Measurements from ENCODE around the gene ZNF561.

Gene ZNF561

DNA sequence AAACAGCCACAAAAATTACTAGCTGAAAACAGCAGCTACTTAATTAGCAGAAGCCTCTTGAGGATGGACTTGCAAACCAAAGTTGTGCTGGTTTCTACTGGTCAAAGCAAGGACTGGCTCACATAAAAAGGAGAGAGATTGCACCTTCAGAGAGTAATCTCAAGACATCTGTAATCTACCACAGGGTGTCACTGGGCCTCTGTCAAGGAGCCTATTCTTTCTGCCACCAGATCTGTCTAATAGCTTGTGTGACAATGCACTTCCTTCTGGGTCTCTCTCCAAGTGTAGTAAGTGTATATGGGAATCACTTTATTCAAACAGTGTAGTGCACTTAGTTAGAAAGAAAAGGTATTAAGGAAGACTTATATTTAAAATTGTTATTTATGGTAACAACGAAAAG lies 24.4 kb upstream of the ZNF561 start:
- Mint-ChIP-seq H3K4me1 (no peaks in the 10 kb centered on the region), H3K36me3 (ENCODE audit: low read depth) (peaks cover 53% of the 10 kb centered on the region), H3K4me3 (no peak overlapping the region), H3K9me3 (peaks cover 22% of the 10 kb centered on the region), H3K27ac (no peak overlapping the region), H3K27me3 (ENCODE audit: low read depth) (no peaks in the 10 kb centered on the region)
- TF ChIP-seq, protein P1, sequence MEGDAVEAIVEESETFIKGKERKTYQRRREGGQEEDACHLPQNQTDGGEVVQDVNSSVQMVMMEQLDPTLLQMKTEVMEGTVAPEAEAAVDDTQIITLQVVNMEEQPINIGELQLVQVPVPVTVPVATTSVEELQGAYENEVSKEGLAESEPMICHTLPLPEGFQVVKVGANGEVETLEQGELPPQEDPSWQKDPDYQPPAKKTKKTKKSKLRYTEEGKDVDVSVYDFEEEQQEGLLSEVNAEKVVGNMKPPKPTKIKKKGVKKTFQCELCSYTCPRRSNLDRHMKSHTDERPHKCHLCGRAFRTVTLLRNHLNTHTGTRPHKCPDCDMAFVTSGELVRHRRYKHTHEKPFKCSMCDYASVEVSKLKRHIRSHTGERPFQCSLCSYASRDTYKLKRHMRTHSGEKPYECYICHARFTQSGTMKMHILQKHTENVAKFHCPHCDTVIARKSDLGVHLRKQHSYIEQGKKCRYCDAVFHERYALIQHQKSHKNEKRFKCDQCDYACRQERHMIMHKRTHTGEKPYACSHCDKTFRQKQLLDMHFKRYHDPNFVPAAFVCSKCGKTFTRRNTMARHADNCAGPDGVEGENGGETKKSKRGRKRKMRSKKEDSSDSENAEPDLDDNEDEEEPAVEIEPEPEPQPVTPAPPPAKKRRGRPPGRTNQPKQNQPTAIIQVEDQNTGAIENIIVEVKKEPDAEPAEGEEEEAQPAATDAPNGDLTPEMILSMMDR (IDR thresholded peaks at IDR 0.05; ENCODE audit: unreplicated experiment in 3 of 3): no peak

DNA sequence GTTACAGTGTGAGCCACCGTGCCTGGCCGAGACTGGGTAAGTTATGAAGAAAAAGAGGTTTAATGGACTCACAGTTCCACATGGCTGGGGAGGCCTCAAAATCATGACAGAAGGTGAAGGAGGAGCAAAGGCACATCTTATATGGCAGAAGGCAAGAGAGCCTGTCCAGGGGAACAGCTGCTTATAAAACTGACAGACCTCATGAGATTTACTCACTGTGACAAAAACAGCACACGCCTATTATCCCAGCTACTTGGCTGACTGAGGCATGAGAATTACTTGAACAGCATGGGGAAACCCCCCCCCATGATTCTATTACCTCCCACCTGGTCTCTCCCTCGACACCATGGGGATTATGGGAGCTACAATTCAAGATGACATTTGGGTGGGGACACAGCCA lies 23.4 kb upstream of the ZNF561 start:
- Mint-ChIP-seq H3K27me3 (ENCODE audit: low read depth) (no peaks in the 10 kb centered on the region), H3K4me3 (no peak overlapping the region), H3K4me1 (no peaks in the 10 kb centered on the region), H3K36me3 (ENCODE audit: low read depth) (peaks cover 43% of the 10 kb centered on the region), H3K9me3 (peaks cover 18% of the 10 kb centered on the region), H3K27ac (no peak overlapping the region)
- TF ChIP-seq, protein P1 (IDR thresholded peaks at IDR 0.05; ENCODE audit: unreplicated experiment in 3 of 3): no peak

DNA sequence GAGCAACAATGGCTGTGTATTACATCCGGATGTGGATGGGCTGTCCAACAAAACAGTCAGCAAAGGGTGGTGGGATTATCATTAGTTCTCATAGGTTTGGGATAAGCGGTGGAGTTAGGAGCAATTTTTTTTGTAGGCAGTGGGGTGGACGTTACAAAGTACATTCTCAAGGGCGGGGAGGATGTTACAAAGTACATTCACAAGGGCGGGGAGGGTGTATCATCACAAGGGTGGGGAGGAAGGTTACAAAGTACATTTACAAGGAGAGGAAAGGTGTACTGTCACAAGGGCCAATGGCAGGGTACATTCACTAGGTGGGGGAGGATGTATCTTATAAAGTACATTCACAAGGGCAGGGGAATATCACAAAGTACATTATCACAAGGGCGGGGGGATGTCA lies 20.8 kb upstream of the ZNF561 start:
- H3K27ac Mint-ChIP-seq: no peak overlapping the region
- no peaks in the 10 kb centered on the region for H3K27me3 Mint-ChIP-seq (ENCODE audit: low read depth)
- TF ChIP-seq, protein P1 (IDR thresholded peaks at IDR 0.05; ENCODE audit: unreplicated experiment in 3 of 3): no peak
- no peak overlapping the region for H3K4me3 Mint-ChIP-seq
- H3K4me1 Mint-ChIP-seq: no peaks in the 10 kb centered on the region
- peaks cover 10% of the 10 kb centered on the region for H3K9me3 Mint-ChIP-seq
- H3K36me3 Mint-ChIP-seq (ENCODE audit: low read depth): peaks cover 26% of the 10 kb centered on the region

DNA sequence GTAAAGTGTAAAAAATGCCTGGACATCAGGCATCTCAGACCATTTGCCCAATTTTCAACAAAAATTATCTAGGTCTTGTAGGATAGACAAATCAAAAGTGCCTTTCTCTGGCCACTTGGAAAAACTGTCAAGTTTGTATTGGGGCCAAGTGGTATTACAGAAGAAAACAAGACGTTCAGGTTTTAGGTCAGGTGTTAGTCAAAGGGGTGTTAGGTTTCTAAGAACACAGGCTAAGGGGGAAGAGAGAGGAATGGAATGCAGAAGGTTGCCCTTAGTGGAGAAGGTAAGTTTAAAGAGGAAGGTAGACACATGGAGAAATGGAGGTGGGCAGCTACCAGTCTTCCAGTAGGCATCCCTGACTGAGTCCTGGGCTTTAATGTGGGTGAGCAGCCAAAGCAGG lies 19.9 kb upstream of the ZNF561 start:
- Mint-ChIP-seq H3K36me3 (ENCODE audit: low read depth) (peaks cover 20% of the 10 kb centered on the region), H3K4me3 (no peak overlapping the region), H3K27me3 (ENCODE audit: low read depth) (no peaks in the 10 kb centered on the region), H3K27ac (no peak overlapping the region), H3K4me1 (no peaks in the 10 kb centered on the region), H3K9me3 (peaks cover 10% of the 10 kb centered on the region)
- TF ChIP-seq, protein P1 (IDR thresholded peaks at IDR 0.05; ENCODE audit: unreplicated experiment in 3 of 3): no peak

DNA sequence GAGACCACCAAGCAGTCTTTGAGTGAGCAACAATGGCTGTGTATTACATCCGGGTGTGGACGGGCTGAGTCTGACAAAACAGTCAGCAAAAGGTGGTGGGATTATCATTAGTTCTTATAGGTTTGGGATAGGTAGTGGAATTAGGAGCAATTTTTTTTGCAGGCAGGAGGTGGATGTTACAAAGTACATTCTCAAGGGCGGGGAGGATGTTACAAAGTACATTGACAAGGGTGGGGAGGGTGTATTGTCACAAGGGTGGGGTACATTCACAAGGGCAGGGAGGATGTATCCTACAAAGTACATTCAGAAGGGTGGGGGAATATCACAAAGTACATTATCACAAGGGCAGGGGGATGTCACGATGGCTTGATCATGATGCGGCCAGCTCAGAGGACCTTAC lies 15.0 kb upstream of the ZNF561 start:
- Mint-ChIP-seq H3K9me3 (no peaks in the 10 kb centered on the region), H3K4me3 (no peak overlapping the region), H3K27ac (no peak overlapping the region), H3K27me3 (ENCODE audit: low read depth) (no peaks in the 10 kb centered on the region), H3K4me1 (no peaks in the 10 kb centered on the region), H3K36me3 (ENCODE audit: low read depth) (peaks cover 24% of the 10 kb centered on the region)
- TF ChIP-seq, protein P1 (IDR thresholded peaks at IDR 0.05; ENCODE audit: unreplicated experiment in 3 of 3): no peak

DNA sequence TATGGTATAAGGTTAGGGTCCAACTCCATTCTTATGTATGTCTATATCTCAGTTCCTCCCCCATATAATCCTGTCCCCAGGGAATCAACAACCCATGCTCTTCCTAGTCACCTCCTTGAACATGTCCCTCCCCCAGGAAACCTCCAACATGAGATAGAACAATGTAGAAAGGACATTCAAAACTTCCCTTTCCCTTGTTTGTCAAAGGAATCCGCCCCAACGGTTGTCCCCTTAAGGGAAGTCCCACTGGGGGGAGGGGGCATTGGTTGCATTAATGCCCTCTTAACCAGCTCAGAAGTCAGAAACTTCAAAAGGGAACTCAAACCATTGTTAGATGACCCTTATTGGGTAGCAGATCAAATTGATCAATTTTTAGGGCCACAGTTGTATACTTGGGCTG lies 6.8 kb upstream of the ZNF561 start:
- H3K27me3 Mint-ChIP-seq (ENCODE audit: low read depth): no peaks in the 10 kb centered on the region
- peaks cover 16% of the 10 kb centered on the region for H3K36me3 Mint-ChIP-seq (ENCODE audit: low read depth)
- no peaks in the 10 kb centered on the region for H3K9me3 Mint-ChIP-seq
- H3K4me3 Mint-ChIP-seq: no peak overlapping the region
- H3K4me1 Mint-ChIP-seq: peaks cover 8% of the 10 kb centered on the region
- TF ChIP-seq, protein P1 (IDR thresholded peaks at IDR 0.05; ENCODE audit: unreplicated experiment in 3 of 3): no peak
- no peak overlapping the region for H3K27ac Mint-ChIP-seq

Measured in nephron (organoid).